ENCODE data around the gene CEP192.

GRCh38 chr18:13025233-13025632 lies 34.1 kb downstream of the CEP192 start:
- TF ChIP-seq POLR2AphosphoS5 (IDR thresholded peaks at IDR 0.05), result no peak
- no peak for TF ChIP-seq CTCF (IDR thresholded peaks at IDR 0.05)
